IMR-90 (cell line): ENCODE results near the gene SLC22A15. TPM values are rescaled to one million over a fixed set of nuclear protein-coding genes. Genes with fewer than 3 reads are reported as not detected.

ENCODE experiments used
- ATAC-seq: fragments of 200-7000 bp; cut with Tn5 transposase; 2 replicates; pipeline ENCODE4 v1.9.1; 2020; ENCODE audit warnings: low read depth, mild to moderate bottlenecking, moderate library complexity
- BruUV-seq: library from RNA; stranded (reverse); fragments of 400-500 nt; replicated peaks from 2 replicates; lab custom pipeline; 2021; lab: Mats Ljungman, UMichigan
- CTCF ChIA-PET: fragments of 300-600 bp; formaldehyde crosslinking; extraction: SDS; loops from one replicate; lab custom pipeline; 2021; ENCODE audit warnings: antibody characterized with exemption; lab: Yijun Ruan, JAX
- POLR2A ChIA-PET: fragments of 300-600 bp; sonication (Branson Sonifier 250); formaldehyde crosslinking; loops from one replicate; lab custom pipeline; 2022; ENCODE audit warnings: antibody characterized with exemption; ENCODE audit not compliant: unreplicated experiment; lab: Charles Lee
- DNase-seq: peaks from one replicate; pipeline ENCODE4 v3.0.0; 2013
- H2AFZ ChIP-seq: replicated peaks from 2 replicates; pipeline ENCODE3; 2013; ENCODE audit warnings: low read length, mild to moderate bottlenecking; ENCODE audit not compliant: poor library complexity
- H2AK5ac ChIP-seq: 2 replicates; pipeline ENCODE4 v1.6.1; 2013; ENCODE audit warnings: low read depth, low read length, inconsistent platforms
- H2AK9ac ChIP-seq: replicated peaks from 2 replicates; pipeline ENCODE3; 2013; ENCODE audit warnings: mild to moderate bottlenecking, low read depth, low read length, moderate library complexity; ENCODE audit not compliant: poor library complexity
- H2BK120ac ChIP-seq: 2 replicates; pipeline ENCODE4 v1.6.1; 2013; ENCODE audit warnings: low read depth, low read length, inconsistent platforms
- H2BK15ac ChIP-seq: 3 replicates; pipeline ENCODE4 v1.6.1; 2013; ENCODE audit warnings: low read depth, low read length, inconsistent platforms
- H2BK20ac ChIP-seq: 2 replicates; pipeline ENCODE4 v1.6.1; 2013; ENCODE audit warnings: low read depth, mild to moderate bottlenecking, inconsistent platforms, low read length, moderate library complexity
- H2BK5ac ChIP-seq: 2 replicates; pipeline ENCODE4 v1.6.1; 2013; ENCODE audit warnings: mild to moderate bottlenecking, low read depth, low read length, inconsistent platforms; ENCODE audit not compliant: poor library complexity, severe bottlenecking
- H3K14ac ChIP-seq: replicated peaks from 2 replicates; pipeline ENCODE4 v1.6.1; 2013; ENCODE audit warnings: low read depth, low read length, inconsistent platforms
- H3K18ac ChIP-seq: 2 replicates; pipeline ENCODE4 v1.6.1; 2013; ENCODE audit warnings: low read depth, low read length, control low read depth
- H3K23ac ChIP-seq: 2 replicates; pipeline ENCODE4 v1.6.1; 2013; ENCODE audit warnings: low read depth, low read length, inconsistent platforms
- H3K27ac ChIP-seq: 2 replicates; pipeline ENCODE4 v1.5.1; 2013; ENCODE audit warnings: mild to moderate bottlenecking, control low read depth, low read length; ENCODE audit not compliant: insufficient read depth
- H3K27me3 ChIP-seq: 2 replicates; pipeline ENCODE4 v1.6.1; 2013; ENCODE audit warnings: low read length; ENCODE audit not compliant: control insufficient read depth, insufficient read depth
- H3K36me3 ChIP-seq: 2 replicates; pipeline ENCODE4 v1.6.1; 2013; ENCODE audit warnings: low read length, mixed read lengths; ENCODE audit not compliant: control insufficient read depth, insufficient read depth
- H3K4ac ChIP-seq: 2 replicates; pipeline ENCODE4 v1.6.1; 2013; ENCODE audit warnings: low read depth, low read length, inconsistent platforms
- H3K4me1 ChIP-seq: 2 replicates; pipeline ENCODE4 v1.6.1; 2013; ENCODE audit warnings: low read length, mixed read lengths; ENCODE audit not compliant: control insufficient read depth, insufficient read depth
- H3K4me2 ChIP-seq: 2 replicates; pipeline ENCODE4 v1.6.1; 2013; ENCODE audit warnings: low read depth, mild to moderate bottlenecking, control low read depth, low read length, moderate library complexity
- H3K4me3 ChIP-seq: 2 replicates; pipeline ENCODE4 v1.5.1; 2013; ENCODE audit warnings: low read depth, mild to moderate bottlenecking, control low read depth, low read length, moderate library complexity; ENCODE audit not compliant: insufficient read depth
- H3K56ac ChIP-seq: 2 replicates; pipeline ENCODE4 v1.6.1; 2013; ENCODE audit warnings: low read length, inconsistent platforms; ENCODE audit not compliant: insufficient read depth; ENCODE audit errors: extremely low read depth
- H3K79me1 ChIP-seq, 2 experiments: 2 replicates each; pipeline ENCODE4 v1.6.1; 2013; ENCODE audit warnings: low read length in 2 of 2, inconsistent platforms in 1 of 2, low read depth in 1 of 2
- H3K9ac ChIP-seq: 2 replicates; pipeline ENCODE4 v1.6.1; 2013; ENCODE audit warnings: low read depth, low read length, control low read depth
- H3K9me1 ChIP-seq: 2 replicates; pipeline ENCODE4 v1.6.1; 2013; ENCODE audit warnings: low read length, inconsistent platforms; ENCODE audit not compliant: insufficient read depth
- H3K9me3 ChIP-seq: 2 replicates; pipeline ENCODE4 v1.6.1; 2013; ENCODE audit warnings: low read length; ENCODE audit not compliant: control insufficient read depth, insufficient read depth
- H4K20me1 ChIP-seq: 2 replicates; pipeline ENCODE4 v1.6.1; 2013; ENCODE audit warnings: low read length, inconsistent platforms; ENCODE audit not compliant: insufficient read depth
- H4K5ac ChIP-seq: 2 replicates; pipeline ENCODE4 v1.6.1; 2013; ENCODE audit warnings: mild to moderate bottlenecking, low read depth, low read length, control low read depth
- H4K8ac ChIP-seq, 2 experiments: 2 replicates each; pipeline ENCODE4 v1.6.1; 2013; ENCODE audit warnings: low read depth in 2 of 2, low read length in 2 of 2, control low read depth in 1 of 2, inconsistent platforms in 1 of 2
- H4K91ac ChIP-seq: 2 replicates; pipeline ENCODE4 v1.6.1; 2013; ENCODE audit warnings: low read depth, low read length, inconsistent platforms; ENCODE audit not compliant: insufficient read depth
- MAZ ChIP-seq: IDR thresholded peaks from 2 replicates; pipeline ENCODE4 v1.6.1; 2012; ENCODE audit warnings: low read depth, mild to moderate bottlenecking, low read length, improper control_type of control experiment, moderate library complexity, borderline replicate concordance
- MXI1 ChIP-seq: IDR thresholded peaks from 2 replicates; pipeline ENCODE4 v1.6.1; 2012; ENCODE audit warnings: low read depth, mild to moderate bottlenecking, low read length, moderate library complexity, borderline replicate concordance
- WGBS, 2 experiments: methylation state at CpG; one replicate each; pipeline versions ENCODE4 v1.1.5 to v1.1.7; 2013; ENCODE audit warnings: missing lambda C conversion rate in 2 of 2; ENCODE audit not compliant: insufficient read length in 1 of 2; ENCODE audit errors: extremely low coverage in 2 of 2; 5-methylcytosine and 5-hydroxymethylcytosine counted together
- dilution Hi-C: fragments of 300-500 bp; cut with HindIII; formaldehyde crosslinking; loops from one replicate; pipeline ENCODE4 v1.14.3; 2018; ENCODE audit warnings: low sequenced_read_pairs; ENCODE audit not compliant: unreplicated experiment
- in situ Hi-C: fragments of 300-500 bp; cut with MboI; formaldehyde crosslinking; loops from 3 replicates; pipeline ENCODE4 v1.14.3; 2019; ENCODE audit warnings: low sequenced_read_pairs, inconsistent platforms, mixed read lengths
- intact Hi-C: fragments of 100-400 bp; cut with micrococcal nuclease; formaldehyde crosslinking; loops from 2 replicates; pipeline ENCODE4 v1.10.0; 2022
- polyA plus RNA-seq, 3 experiments: library from polyadenylated mRNA; depleted of rRNA; stranded (reverse); fragments of >200 nt; gene quantifications; 2 replicates each; pipeline ENCODE4 v1.2.3, GENCODE V29; 2012; ENCODE audit warnings: low replicate concordance in 1 of 3
- total RNA-seq: library from RNA; depleted of rRNA; stranded (reverse); fragments of >200 nt; gene quantifications from 2 replicates; pipeline ENCODE4 v1.2.3, GENCODE V29; 2012

SLC22A15 gene
- total and polyA plus RNA-seq, 2 of the 4 experiments (the other 2 are of a cell fraction), result under 0.01 to 0.02 TPM

GRCh38 chr1:116012716-116013115 is 36.4 kb downstream of the SLC22A15 start:
- CTCF ChIA-PET, result interaction anchor here (0.6 to 0.7 kb wide), 2 partner anchors 16 to 75 kb away, joined by 3 read pairs; no protein-coding TSS in a partner anchor
- in situ Hi-C loops, result no loop called here
- no peak overlapping the region for H2AFZ ChIP-seq

More at GRCh38 chr1:116012716-116013115, 36.4 kb downstream of the SLC22A15 start:
- Histone ChIP-seq H4K8ac (no peak overlapping the region), H2AK9ac (no peak overlapping the region), H3K23ac (no peak overlapping the region), H3K4me3 (no peak overlapping the region), H3K56ac (no peak overlapping the region), H3K27me3 (no peaks in the 10 kb centered on the region), H3K36me3 (no peaks in the 10 kb centered on the region), H3K27ac (no peak overlapping the region), H2BK5ac (no peak overlapping the region), H4K20me1 (no peaks in the 10 kb centered on the region), H4K5ac (no peak overlapping the region), H3K4ac (no peak overlapping the region), H3K4me1 (no peaks in the 10 kb centered on the region), H3K18ac (no peak overlapping the region), H3K9me1 (no peaks in the 10 kb centered on the region), H3K9me3 (no peaks in the 10 kb centered on the region), H2BK15ac (no peak overlapping the region), H2BK20ac (no peak overlapping the region), H3K14ac (no peak overlapping the region), H2BK120ac (no peak overlapping the region), H3K9ac (no peak overlapping the region), H4K91ac (no peak overlapping the region), H3K79me1 (no peaks in the 10 kb centered on the region), H3K4me2 (no peak overlapping the region), H2AK5ac (no peak overlapping the region)
- DNase-seq (no peak), ATAC-seq (no peak)
- BruUV-seq, result no TSS peak
- POLR2A ChIA-PET, result no interaction called here
- dilution Hi-C loops, result no loop called here
- TF ChIP-seq MAZ (no peak), MXI1 (no peak)
- intact Hi-C loops, result no loop called here
- no CpG with 5 or more reads among the region's 2 CpGs for WGBS, 2 experiments
